DMS 273 treated with DMSO at 0.1 percent for 48 hours (cell line): ENCODE data around the gene GNAQ.
A peak's percentile ranks its signal among the peaks of the same experiment; 100 is the strongest.

Source experiments
- DNase-seq: peaks from one replicate; lab custom pipeline; 2025; lab: John Stamatoyannopoulos, UW

The GNAQ gene

GRCh38 chr9:78031893-78032729 is 500 bp upstream of the GNAQ start:
- peak; percentile 81 for DNase-seq

- no peak for DNase-seq
Observed at GRCh38 chr9:78030553-78031443, 813 bp downstream of the GNAQ start.

GRCh38 chr9:78030296-78030552 is 1.4 kb downstream of the GNAQ start:
- DNase-seq: no peak

- no peak for DNase-seq
Observed at GRCh38 chr9:78029551-78030295, 1.9 kb downstream of the GNAQ start.

- no peak for DNase-seq
Observed at GRCh38 chr9:78028926-78029325, 2.7 kb downstream of the GNAQ start.

GRCh38 chr9:78026947-78027346 is 4.7 kb downstream of the GNAQ start:
- no peak for DNase-seq

GRCh38 chr9:78026416-78026815 is 5.2 kb downstream of the GNAQ start:
- no peak for DNase-seq

- DNase-seq: no peak
Observed at GRCh38 chr9:78025186-78025585, 6.4 kb downstream of the GNAQ start.

- DNase-seq: no peak
Observed at GRCh38 chr9:78023003-78023741, 8.4 kb downstream of the GNAQ start.

GRCh38 chr9:78021697-78022096 is 9.9 kb downstream of the GNAQ start:
- no peak for DNase-seq

- no peak for DNase-seq
Observed at GRCh38 chr9:78017190-78017693, 14.4 kb downstream of the GNAQ start.

- no peak for DNase-seq
Observed at GRCh38 chr9:78015241-78015640, 16.4 kb downstream of the GNAQ start.

GRCh38 chr9:78014776-78015175 is 16.8 kb downstream of the GNAQ start:
- no peak for DNase-seq

- no peak for DNase-seq
Observed at GRCh38 chr9:78013934-78014333, 17.7 kb downstream of the GNAQ start.

GRCh38 chr9:78011049-78011448 is 20.6 kb downstream of the GNAQ start:
- DNase-seq: no peak

GRCh38 chr9:78010445-78010844 is 21.2 kb downstream of the GNAQ start:
- DNase-seq: no peak

- DNase-seq: no peak
Observed at GRCh38 chr9:78009186-78009585, 22.4 kb downstream of the GNAQ start.

GRCh38 chr9:78006734-78007133 is 24.9 kb downstream of the GNAQ start:
- no peak for DNase-seq

- DNase-seq: no peak
Observed at GRCh38 chr9:78005231-78006002, 26.2 kb downstream of the GNAQ start.

- no peak for DNase-seq
Observed at GRCh38 chr9:78004478-78005229, 27.0 kb downstream of the GNAQ start.
